Esophagus (tissue), 2 donors: Measurements from ENCODE around the gene ARVCF. TPM values are rescaled to one million over a fixed set of nuclear protein-coding genes. Genes with fewer than 3 reads are reported as not detected.

Experiments used
- H3K27ac ChIP-seq, 2 donors: one replicate each; pipeline ENCODE4 v1.5.1; 2013; ENCODE audit warnings: low read depth in 2 of 2, mild to moderate bottlenecking in 2 of 2, inconsistent platforms in 1 of 2, low read length in 1 of 2, moderate library complexity in 1 of 2
- H3K27me3 ChIP-seq, 2 donors: one replicate each; pipeline ENCODE4 v1.6.1; 2013; ENCODE audit warnings: low read length in 2 of 2, control low read depth in 1 of 2, mild to moderate bottlenecking in 1 of 2; ENCODE audit not compliant: insufficient read depth in 2 of 2, control insufficient read depth in 1 of 2
- H3K36me3 ChIP-seq, 2 donors: one replicate each; pipeline ENCODE4 v1.6.1; 2013; ENCODE audit warnings: low read length in 1 of 2; ENCODE audit not compliant: control insufficient read depth in 2 of 2, insufficient read depth in 2 of 2
- H3K4me1 ChIP-seq, 2 donors: one replicate each; pipeline ENCODE4 v1.6.1; 2013; ENCODE audit warnings: low read length in 1 of 2; ENCODE audit not compliant: control insufficient read depth in 2 of 2, insufficient read depth in 2 of 2
- H3K4me3 ChIP-seq, 2 donors: one replicate each; pipeline ENCODE4 v1.5.1; 2013; ENCODE audit warnings: low read length in 2 of 2, mild to moderate bottlenecking in 2 of 2, low read depth in 1 of 2, moderate library complexity in 1 of 2
- H3K9me3 ChIP-seq, 2 donors: one replicate each; pipeline ENCODE4 v1.6.1; 2013; ENCODE audit warnings: mild to moderate bottlenecking in 2 of 2, low read depth in 1 of 2, low read length in 1 of 2, moderate library complexity in 1 of 2; ENCODE audit not compliant: control insufficient read depth in 2 of 2, insufficient read depth in 1 of 2
- WGBS, 2 donors: extraction: QIAGEN DNeasy Blood & Tissue Kit; methylation state at CpG; one replicate each; pipeline ENCODE4 v1.1.7; 2013; 5-methylcytosine and 5-hydroxymethylcytosine counted together
- polyA plus RNA-seq, 2 donors: library from polyadenylated mRNA; stranded (reverse); fragments of 200-250 nt; gene quantifications; one replicate each; pipeline ENCODE4 v1.2.3, GENCODE V29; 2013
- donor health status: healthy with polysubstance abuse.
- donor health status: Bipolar disorder and iron deficiency.

The ARVCF gene
- polyA plus RNA-seq, 2 donors: 3.4 to 5.5 TPM

DNA sequence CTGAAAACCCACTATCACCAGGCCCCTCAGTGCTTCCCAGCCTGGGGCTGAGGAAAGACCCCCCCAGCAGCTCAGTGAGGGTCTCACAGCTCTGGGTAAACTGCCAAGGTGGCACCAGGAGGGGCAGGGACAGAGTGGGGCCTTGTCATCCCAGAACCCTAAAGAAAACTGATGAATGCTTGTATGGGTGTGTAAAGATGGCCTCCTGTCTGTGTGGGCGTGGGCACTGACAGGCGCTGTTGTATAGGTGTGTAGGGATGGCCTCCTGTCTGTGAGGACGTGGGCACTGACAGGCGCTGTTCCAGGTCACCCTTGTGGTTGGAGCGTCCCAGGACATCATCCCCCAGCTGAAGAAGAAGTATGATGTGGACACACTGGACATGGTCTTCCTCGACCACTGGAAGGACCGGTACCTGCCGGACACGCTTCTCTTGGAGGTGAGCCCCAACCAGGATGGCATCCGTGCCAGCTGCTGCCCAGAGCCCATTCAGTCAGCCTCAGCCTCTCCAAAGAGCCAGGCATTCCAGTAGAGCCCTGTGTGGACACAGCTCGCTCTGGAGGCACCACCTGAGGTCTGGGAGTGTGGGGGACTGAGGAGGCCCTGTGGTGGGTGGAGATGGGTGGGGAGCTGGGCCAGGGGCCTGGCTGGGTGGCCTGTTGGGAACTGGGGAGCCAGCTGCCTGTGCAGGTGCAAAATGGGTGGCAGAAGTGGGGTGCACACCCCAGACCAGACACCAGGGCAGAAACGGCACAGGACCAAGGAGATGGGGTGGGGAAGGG lies 52.6 kb downstream of the ARVCF start:
- Histone ChIP-seq H3K9me3 (no peaks in the 10 kb centered on the region), H3K27ac (no peak overlapping the region), H3K36me3 (peaks cover 8 to 32% of the 10 kb centered on the region in 2 donors), H3K4me3 (peak overlapping the region in 1 of 2 donors; percentile 51), H3K4me1 (peaks cover 9 to 30% of the 10 kb centered on the region in 2 donors), H3K27me3 (no peaks in the 10 kb centered on the region)
- 70 to 82% methylated on average over 12 of the region's 12 CpGs for WGBS, 2 donors

DNA sequence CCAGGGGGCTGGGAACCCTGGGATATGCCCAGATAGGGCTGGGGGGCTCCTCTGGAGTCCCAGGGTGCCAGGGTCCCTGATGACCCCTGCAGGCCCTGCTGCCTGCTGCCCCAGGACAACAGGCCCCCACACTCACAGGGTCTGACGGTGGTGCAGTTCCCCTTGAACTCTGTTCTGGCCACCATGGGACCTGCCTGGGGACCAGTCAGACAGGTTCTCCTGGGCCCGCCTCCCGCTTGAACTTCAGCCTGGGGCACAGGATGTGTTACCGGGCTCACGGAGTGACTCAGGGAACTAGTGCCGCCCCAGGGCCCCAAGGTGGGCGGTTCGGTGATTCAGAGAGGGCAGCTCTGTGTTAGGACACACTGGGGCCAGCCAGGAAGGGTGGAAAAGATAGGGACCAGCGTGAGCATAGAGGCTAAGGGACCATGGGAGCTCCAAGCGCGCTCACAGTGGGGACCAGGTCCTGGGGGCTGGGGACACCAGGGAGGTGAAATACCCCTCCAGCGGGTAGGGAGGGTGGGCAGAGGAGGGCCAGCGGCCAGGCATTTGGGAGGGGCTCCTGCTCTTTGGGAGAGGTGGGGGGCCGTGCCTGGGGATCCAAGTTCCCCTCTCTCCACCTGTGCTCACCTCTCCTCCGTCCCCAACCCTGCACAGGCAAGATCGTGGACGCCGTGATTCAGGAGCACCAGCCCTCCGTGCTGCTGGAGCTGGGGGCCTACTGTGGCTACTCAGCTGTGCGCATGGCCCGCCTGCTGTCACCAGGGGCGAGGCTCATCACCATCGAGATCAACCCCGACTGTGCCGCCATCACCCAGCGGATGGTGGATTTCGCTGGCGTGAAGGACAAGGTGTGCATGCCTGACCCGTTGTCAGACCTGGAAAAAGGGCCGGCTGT lies 53.5 kb downstream of the ARVCF start:
- 48% methylated on average over 30 of the region's 30 CpGs for WGBS, 2 donors
- Histone ChIP-seq H3K27me3 (no peaks in the 10 kb centered on the region), H3K27ac (peak overlapping the region; percentile 88 to 91), H3K4me3 (peak overlapping the region; percentile 32 to 51), H3K36me3 (peaks cover 3 to 27% of the 10 kb centered on the region in 2 donors), H3K9me3 (no peaks in the 10 kb centered on the region), H3K4me1 (peaks cover 9 to 33% of the 10 kb centered on the region in 2 donors)

DNA sequence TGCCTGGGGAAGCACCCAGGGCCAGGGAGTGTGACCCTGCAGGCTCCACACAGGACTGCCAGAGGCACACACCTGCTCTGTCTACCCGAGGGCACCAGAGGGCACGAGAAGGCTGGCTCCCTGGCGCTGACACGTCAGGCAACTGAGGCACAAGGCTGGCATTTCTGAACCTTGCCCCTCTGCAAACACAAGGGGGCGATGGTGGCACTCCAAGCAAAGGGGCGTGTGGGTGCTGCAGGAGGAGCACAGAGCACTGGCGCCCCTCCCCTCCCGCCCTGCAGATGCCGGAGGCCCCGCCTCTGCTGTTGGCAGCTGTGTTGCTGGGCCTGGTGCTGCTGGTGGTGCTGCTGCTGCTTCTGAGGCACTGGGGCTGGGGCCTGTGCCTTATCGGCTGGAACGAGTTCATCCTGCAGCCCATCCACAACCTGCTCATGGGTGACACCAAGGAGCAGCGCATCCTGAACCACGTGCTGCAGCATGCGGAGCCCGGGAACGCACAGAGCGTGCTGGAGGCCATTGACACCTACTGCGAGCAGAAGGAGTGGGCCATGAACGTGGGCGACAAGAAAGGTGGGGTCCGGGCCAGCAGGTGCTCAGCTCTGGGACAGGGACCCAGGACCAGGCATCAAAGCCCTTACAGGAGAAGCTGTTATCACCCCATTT lies 54.2 kb downstream of the ARVCF start:
- Histone ChIP-seq H3K27ac (peak overlapping the region; percentile 88 to 91), H3K4me1 (peaks cover 9 to 35% of the 10 kb centered on the region in 2 donors), H3K4me3 (peak overlapping the region; percentile 28 to 44), H3K9me3 (no peaks in the 10 kb centered on the region), H3K36me3 (peaks cover 0 to 21% of the 10 kb centered on the region in 2 donors), H3K27me3 (no peaks in the 10 kb centered on the region)
- 24 to 35% methylated on average over 21 to 22 of the region's 22 CpGs for WGBS, 2 donors

DNA sequence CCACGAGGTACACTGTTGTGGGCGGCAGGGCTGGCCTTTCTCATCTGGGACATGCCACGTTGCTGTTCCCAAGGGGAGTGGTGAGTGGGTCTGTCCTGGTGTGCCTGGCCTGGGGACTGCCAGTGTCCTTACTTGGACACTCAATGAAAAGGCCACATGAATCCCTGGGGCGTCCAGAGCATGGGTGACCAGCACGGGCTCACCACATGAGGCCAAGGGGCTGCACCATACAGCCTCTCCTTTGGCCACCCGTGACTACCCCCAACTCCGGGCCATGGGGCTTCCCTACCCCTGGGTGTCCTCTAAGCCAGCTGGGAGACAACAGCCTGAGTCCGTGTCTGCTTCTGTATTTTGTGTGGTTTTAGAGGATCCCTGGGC lies 54.8 kb downstream of the ARVCF start:
- Histone ChIP-seq H3K4me3 (no peak overlapping the region), H3K27me3 (no peaks in the 10 kb centered on the region), H3K4me1 (peaks cover 9 to 35% of the 10 kb centered on the region in 2 donors), H3K27ac (no peak overlapping the region), H3K9me3 (no peaks in the 10 kb centered on the region), H3K36me3 (peaks cover 0 to 17% of the 10 kb centered on the region in 2 donors)
- 74 to 83% methylated on average over 8 of the region's 8 CpGs for WGBS, 2 donors

DNA sequence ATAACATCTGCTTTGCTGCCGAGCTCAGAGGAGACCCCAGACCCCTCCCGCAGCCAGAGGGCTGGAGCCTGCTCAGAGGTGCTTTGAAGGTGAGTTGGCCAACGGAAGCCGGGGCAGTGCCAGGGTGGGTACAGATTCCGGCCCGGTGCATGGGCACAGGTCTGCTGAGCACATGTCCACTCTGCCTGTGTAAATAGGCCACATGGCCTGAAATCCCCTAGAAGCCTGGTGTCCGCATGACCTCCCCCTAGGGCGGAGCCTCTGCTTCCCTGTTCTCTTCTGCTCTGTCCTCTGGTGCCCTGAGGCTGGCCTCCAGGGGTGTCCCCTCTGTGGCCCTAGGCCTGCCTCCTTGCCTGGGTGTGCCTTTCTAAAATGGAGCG lies 55.4 kb downstream of the ARVCF start:
- Histone ChIP-seq H3K27ac (no peak overlapping the region), H3K4me3 (no peak overlapping the region), H3K9me3 (no peaks in the 10 kb centered on the region), H3K27me3 (no peaks in the 10 kb centered on the region), H3K4me1 (peaks cover 9 to 35% of the 10 kb centered on the region in 2 donors), H3K36me3 (peaks cover 0 to 15% of the 10 kb centered on the region in 2 donors)
- WGBS, 2 donors: 75 to 81% methylated on average over 9 of the region's 9 CpGs

DNA sequence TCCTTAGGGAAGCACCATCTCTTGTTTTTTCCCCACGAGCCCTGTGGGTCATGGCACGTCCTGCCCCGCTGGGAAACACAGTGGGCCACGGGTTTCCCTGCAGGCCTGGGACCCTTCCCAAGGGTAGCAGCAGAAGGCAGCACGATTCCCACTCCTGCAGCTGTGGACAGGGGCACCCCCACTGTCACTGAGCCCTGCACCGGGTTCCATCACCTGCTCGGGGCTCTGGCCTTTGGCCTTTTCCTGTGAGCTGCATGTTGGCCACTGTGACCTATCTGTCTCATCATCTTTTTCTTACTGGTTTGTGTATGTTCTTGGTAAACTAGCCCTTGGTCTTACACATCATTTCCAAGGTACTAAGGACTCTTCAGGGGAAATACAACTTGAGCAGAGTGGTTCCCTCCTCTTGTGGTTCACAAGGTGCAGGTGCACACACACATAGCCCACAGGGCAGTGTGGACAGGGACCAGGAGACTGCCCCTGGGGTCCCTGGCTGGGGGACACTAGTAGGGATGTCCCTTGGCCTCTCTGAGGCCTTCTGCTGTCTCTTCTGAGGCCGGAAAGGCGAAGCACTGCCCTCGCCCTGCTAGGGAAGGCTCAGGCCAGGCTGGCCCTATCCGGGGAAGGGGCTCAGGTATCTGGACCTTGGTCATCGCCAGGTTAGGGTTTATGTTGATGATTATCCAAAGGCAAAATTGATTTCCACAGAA lies 56.0 kb downstream of the ARVCF start:
- WGBS, 2 donors: 84 to 86% methylated on average over 12 of the region's 12 CpGs
- Histone ChIP-seq H3K9me3 (no peaks in the 10 kb centered on the region), H3K27ac (no peak overlapping the region), H3K4me1 (peaks cover 9 to 37% of the 10 kb centered on the region in 2 donors), H3K4me3 (no peak overlapping the region), H3K36me3 (peaks cover 0 to 15% of the 10 kb centered on the region in 2 donors), H3K27me3 (no peaks in the 10 kb centered on the region)

DNA sequence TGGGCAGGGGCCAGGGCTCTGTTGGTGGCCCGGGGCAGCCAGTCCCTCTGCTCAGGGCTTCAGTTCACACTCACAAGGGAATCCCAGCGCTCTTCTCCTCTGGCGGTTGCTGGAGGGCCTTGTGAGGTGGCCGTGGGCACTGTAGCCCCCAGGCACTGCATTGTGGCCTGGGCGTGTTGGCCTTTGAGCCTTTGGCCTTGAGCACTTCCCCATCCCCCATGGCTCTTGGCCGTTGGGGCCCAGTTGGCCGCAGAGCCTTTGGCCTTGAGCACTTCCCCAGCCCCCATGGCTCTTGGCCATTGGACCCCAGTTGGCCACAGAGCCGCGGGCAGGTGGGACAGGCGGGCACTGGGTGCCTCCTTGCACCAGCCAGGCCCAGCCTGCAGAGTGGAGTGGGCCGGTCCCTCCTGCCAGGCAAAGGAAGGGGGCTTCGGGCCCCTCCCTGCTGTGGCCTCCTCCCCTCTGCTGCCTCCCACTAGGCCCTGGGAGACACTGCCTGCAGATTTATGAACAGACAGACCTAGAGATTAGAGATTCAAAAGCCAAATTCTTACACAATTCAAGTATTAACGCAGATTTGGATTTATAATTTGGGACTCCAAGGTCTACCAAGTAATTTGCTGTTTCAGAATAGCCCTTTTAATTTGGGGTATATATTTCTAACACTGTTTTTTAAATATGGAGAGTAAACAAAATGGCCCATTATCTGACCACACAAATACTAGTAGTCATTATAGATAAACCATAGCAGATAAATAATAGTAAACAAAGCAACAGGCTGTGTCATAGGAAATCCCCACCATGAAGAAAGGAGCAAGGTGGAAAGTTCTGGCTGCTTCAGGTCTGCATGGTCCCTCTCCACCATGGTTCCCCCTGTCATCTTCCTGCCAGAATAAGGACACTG lies 56.8 kb downstream of the ARVCF start:
- H3K36me3 ChIP-seq: peaks cover 0 to 13% of the 10 kb centered on the region in 2 donors
- H3K9me3 ChIP-seq: no peaks in the 10 kb centered on the region
- peaks cover 11 to 42% of the 10 kb centered on the region in 2 donors for H3K4me1 ChIP-seq
- H3K27me3 ChIP-seq: no peaks in the 10 kb centered on the region
- H3K4me3 ChIP-seq: peak overlapping the region in 1 of 2 donors; percentile 9
- peak overlapping the region; percentile 8 to 59 for H3K27ac ChIP-seq
- WGBS, 2 donors: 29 to 38% methylated on average over 13 of the region's 13 CpGs

DNA sequence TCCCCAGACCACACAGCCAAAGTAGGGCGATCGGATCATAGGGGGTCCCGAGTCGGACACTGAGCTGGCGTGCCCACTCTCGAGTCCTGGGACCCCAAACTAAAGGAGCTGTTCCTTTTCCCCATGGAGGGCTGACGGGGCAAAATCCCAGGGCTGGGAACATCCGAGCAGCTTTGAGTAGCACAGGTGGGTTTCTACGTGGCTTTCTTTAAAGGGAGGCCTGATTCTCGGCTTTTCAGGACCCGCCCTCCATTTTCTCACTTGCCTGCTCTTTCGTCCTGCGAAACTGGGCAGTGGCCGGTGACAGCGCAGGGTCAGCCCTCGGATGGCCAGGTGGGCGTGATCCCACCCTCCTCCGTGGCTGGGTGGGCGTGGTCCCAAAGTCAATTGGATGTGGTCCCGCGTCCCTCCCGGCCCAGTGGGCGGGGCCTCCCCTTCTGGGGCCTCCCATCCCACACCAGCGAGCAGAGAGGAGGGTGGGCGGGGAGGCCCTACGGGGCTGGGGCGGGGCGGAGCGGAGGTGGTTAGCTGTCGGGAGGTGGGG lies 57.5 kb downstream of the ARVCF start:
- 22 to 28% methylated on average over 24 to 30 of the region's 30 CpGs for WGBS, 2 donors

More for the DNA sequence above, 57.5 kb downstream of the ARVCF start:
- H3K9me3 ChIP-seq: no peaks in the 10 kb centered on the region
- peaks cover 0 to 6% of the 10 kb centered on the region in 2 donors for H3K36me3 ChIP-seq
- no peaks in the 10 kb centered on the region for H3K27me3 ChIP-seq
- peak overlapping the region; percentile 8 to 22 for H3K27ac ChIP-seq
- peaks cover 11 to 40% of the 10 kb centered on the region in 2 donors for H3K4me1 ChIP-seq
- peak overlapping the region; percentile 9 to 41 for H3K4me3 ChIP-seq
